Skin epidermis (tissue), 12 donors: ENCODE data around the gene OR8B12.
"Not testable (repeated sequence)": the region's sequence is repeated elsewhere in the genome, so short reads cannot be mapped to it uniquely, and the experiment has no call there.

Experiments
- H3K27ac ChIP-seq, 21 experiments: fragments of 200-600 bp; sonication (generic) in 11 of 21; one replicate each; pipeline ENCODE4 v1.5.0; 2020; ENCODE audit warnings: mild to moderate bottlenecking in 3 of 21, inconsistent platforms in 2 of 21, moderate library complexity in 2 of 21
- H3K4me3 ChIP-seq, 7 experiments: fragments of 200-600 bp; sonication (generic) in 2 of 7; one replicate each; pipeline ENCODE4 v1.5.0; 2020; ENCODE audit warnings: inconsistent platforms in 2 of 7, mild to moderate bottlenecking in 2 of 7, moderate library complexity in 1 of 7

The OR8B12 gene

GRCh38 chr11:124534051-124534450 lies 9.4 kb downstream of the OR8B12 start:
- no peak overlapping the region for H3K27ac ChIP-seq

DNA sequence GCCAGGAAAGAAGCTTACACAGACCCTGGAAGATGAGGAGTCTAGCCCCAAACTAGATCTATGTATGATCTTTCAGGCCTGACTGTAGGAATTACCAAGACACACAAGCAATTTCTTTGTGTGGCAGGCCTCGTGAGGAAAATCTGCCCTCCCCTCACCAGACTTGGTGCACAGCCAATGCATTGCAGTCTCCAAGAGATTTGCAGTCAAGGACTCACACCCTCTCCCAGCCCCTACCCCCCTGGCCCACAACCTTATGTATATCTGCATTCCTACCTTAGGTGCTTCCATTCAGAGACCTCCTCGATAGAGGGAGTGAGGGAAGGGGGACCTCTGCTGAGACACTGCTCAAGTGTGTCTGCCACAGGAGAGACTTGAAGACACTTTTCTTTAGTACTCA lies 9.8 kb downstream of the OR8B12 start:
- Histone ChIP-seq H3K4me3 (no peak overlapping the region), H3K27ac (no peak overlapping the region)

More at GRCh38 chr11:124534051-124534450, 9.4 kb downstream of the OR8B12 start:
- no peak overlapping the region for H3K4me3 ChIP-seq

DNA sequence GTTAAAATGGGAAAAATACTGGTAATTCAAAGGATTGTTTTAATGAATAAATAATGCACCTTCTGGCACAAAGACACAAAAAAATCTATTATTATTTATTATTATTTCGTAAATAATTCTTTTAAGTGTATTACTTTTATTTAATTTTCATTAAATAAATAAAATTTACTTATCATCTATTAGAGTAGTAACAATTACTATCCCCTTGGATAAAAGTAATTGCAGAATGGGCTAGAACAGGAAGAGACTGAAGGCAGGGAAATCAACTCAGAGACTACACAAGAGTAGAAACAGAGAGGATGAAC lies 23.0 kb downstream of the OR8B12 start:
- Histone ChIP-seq H3K27ac (no peak overlapping the region), H3K4me3 (no peak overlapping the region)

GRCh38 chr11:124519850-124520549 lies 23.5 kb downstream of the OR8B12 start:
- Histone ChIP-seq H3K4me3 (no peak overlapping the region), H3K27ac (no peak overlapping the region)

DNA sequence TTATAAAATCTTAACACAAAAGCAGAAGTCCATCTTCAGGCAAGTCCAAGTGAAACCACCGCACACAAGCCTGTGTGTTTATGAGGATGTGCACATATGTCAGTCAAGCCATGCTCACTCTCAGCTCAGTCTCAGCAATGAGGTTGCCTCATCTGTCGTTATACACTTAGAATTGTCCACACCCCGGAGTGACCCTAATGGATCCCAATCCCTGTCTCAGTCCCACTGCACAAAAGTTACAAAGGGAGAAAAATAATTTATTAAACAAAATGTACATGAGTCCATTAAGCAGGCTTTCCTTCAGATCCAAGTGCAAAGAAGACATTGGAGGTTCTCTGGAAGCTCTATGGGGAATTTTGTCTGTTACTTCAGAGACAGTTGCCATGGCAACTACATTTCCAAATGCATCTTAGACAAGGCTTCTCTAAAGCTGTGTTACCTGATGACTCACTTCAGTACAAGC lies 24.4 kb downstream of the OR8B12 start:
- Histone ChIP-seq H3K4me3 (no peak overlapping the region), H3K27ac (no peak overlapping the region)

GRCh38 chr11:124517314-124517713 lies 26.1 kb downstream of the OR8B12 start:
- no peak overlapping the region for H3K27ac ChIP-seq

DNA sequence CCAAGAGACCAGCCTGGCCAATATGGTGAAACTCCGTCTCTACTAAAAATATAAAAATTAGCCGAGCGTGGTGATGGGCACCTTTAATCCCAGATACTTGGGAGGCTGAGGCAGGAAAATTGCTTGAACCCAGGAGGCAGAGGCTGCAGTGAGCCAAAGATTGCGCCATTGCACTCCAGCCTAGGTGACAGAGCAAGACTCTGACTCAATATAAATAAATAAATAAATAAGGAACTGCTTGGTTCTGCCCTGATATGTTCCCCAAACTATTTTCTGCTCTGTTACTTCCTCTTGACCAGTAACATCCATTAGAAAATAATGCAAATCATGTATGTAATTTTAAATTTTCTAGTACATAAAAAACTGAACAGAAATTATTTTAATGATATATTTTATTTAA lies 28.8 kb downstream of the OR8B12 start:
- H3K27ac ChIP-seq, H3K4me3 ChIP-seq: not testable (repeated sequence)

More at GRCh38 chr11:124517314-124517713, 26.1 kb downstream of the OR8B12 start:
- H3K4me3 ChIP-seq: no peak overlapping the region

- Histone ChIP-seq H3K27ac (no peak overlapping the region), H3K4me3 (no peak overlapping the region)
These were observed 29.3 kb downstream of the OR8B12 start for GRCh38 chr11:124514131-124514530.

- H3K4me3 ChIP-seq: no peak overlapping the region
These were observed 31.7 kb downstream of the OR8B12 start for GRCh38 chr11:124511745-124512144.

GRCh38 chr11:124510279-124510678 lies 33.2 kb downstream of the OR8B12 start:
- Histone ChIP-seq H3K27ac (no peak overlapping the region), H3K4me3 (no peak overlapping the region)

More at GRCh38 chr11:124511745-124512144, 31.7 kb downstream of the OR8B12 start:
- H3K27ac ChIP-seq: no peak overlapping the region

GRCh38 chr11:124499711-124500110 lies 43.7 kb downstream of the OR8B12 start:
- H3K27ac ChIP-seq: no peak overlapping the region
- no peak overlapping the region for H3K4me3 ChIP-seq

DNA sequence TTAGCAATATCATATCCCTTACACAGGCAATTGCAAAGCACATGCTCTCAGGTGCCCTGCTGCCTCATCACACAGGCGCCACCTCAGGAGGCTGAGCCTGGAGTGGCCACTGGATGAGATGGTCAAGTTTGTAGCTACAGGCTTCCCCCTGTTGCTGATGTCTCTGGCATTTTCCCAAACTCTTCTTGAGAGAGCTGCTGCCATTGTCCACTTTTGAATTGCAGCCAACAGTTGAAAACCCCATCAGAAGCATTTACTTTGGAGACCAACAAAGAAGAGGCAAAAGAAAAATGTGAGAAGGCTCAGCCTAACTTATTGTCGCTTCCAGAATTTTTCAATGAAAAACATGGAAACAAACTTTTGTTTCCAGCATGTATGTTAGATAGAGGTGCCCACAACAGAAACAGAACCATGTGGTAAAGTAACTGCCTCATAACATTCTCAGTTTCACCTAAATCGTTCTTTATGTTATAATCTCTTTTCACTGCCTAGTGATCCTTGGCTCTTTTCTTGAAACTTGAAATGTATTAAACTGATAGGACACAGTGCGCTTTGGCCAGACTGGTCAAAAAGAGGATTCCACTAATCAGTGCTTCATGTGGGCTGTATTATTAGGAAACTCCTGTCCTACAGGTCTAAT lies 50.3 kb downstream of the OR8B12 start:
- no peak overlapping the region for H3K4me3 ChIP-seq
- no peak overlapping the region for H3K27ac ChIP-seq
